Activated T-cell treated with anti-CD3 and anti-CD28 coated beads, Interleukin-2, amount 50 U/mL, for 4 hours (primary cell): ENCODE data around the gene LINGO1. TPM values are rescaled to one million over a fixed set of nuclear protein-coding genes. Genes with fewer than 3 reads are reported as not detected.

ENCODE experiments used
- ATAC-seq, 2 donors: fragments of 200-7000 bp; cut with Tn5 transposase; one replicate each; pipeline ENCODE4 v1.10.0; 2021
- DNase-seq: peaks from one replicate; pipeline ENCODE4 v3.0.0-alpha.2; 2020
- H3K27me3 Mint-ChIP-seq: one replicate; pipeline ENCODE4 v1.8.0; 2021; ENCODE audit warnings: low read depth, mixed read lengths
- H3K36me3 Mint-ChIP-seq: one replicate; pipeline ENCODE4 v1.8.0; 2022; ENCODE audit warnings: mixed read lengths; ENCODE audit not compliant: insufficient read depth
- H3K4me1 Mint-ChIP-seq: one replicate; pipeline ENCODE4 v1.8.0; 2021; ENCODE audit warnings: low read depth, mixed read lengths
- H3K4me3 Mint-ChIP-seq: one replicate; pipeline ENCODE4 v1.8.0; 2021; ENCODE audit warnings: mild to moderate bottlenecking, moderate library complexity, mixed read lengths
- H3K9me3 Mint-ChIP-seq: one replicate; pipeline ENCODE4 v1.8.0; 2021; ENCODE audit warnings: mixed read lengths
- total RNA-seq, 3 donors: library from RNA; stranded (reverse); gene quantifications; one replicate each; pipeline ENCODE4 v1.2.1, GENCODE V29; 2021

The LINGO1 gene
- total RNA-seq, 3 donors from 2014 or later: not detected

DNA sequence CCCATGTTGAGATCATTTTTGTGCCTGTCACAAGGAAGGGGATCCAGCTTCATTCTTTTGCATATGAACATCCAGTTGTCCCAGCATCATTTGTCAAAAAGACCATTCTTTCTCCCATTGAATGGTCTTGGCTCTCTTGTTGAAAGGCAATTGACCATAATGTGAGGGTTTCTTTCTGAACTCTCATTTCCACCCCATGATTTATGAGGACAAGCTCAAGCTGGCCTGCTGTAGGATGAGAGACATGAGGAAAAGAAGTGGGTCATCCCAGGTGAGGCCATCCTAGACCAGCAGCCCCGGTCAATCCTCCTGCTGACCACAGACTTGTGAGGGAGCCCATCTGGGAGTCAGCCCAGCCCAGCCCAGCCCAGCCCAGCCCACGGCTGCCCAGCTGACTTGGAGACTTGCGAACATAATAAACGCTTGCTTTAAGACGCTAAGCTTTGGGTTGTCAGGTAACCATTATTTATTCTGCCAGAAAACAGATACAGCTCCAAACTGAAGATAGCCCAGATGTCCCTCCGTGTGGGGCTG lies 69.0 kb downstream of the LINGO1 start:
- Mint-ChIP-seq H3K4me1 (no peaks in the 10 kb centered on the region), H3K27me3 (peaks cover 12% of the 10 kb centered on the region), H3K36me3 (no peaks in the 10 kb centered on the region), H3K9me3 (no peaks in the 10 kb centered on the region), H3K4me3 (no peak overlapping the region)
- DNase-seq (no peak), ATAC-seq (no peak)

Other genes with a start within 250 kb of the LINGO1 start
- gene PEAK1, start 212.8 kb downstream of the LINGO1 start, total RNA-seq: 10 to 100 TPM; 15.5 to 23.1 (median 21.2) TPM
- 10 to 100 TPM; 32.7 to 35.1 (median 34.3) TPM for gene HMG20A, start 212.0 kb downstream of the LINGO1 start, total RNA-seq